ENCODE data around the gene PNMA1.
A peak's percentile ranks its signal among the peaks of the same experiment; 100 is the strongest.

Gene PNMA1, protein sequence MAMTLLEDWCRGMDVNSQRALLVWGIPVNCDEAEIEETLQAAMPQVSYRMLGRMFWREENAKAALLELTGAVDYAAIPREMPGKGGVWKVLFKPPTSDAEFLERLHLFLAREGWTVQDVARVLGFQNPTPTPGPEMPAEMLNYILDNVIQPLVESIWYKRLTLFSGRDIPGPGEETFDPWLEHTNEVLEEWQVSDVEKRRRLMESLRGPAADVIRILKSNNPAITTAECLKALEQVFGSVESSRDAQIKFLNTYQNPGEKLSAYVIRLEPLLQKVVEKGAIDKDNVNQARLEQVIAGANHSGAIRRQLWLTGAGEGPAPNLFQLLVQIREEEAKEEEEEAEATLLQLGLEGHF

GRCh38 chr14:73713803-73714655 lies at the start of gene PNMA1:
Gene PNMA1, minus strand, starts transcription at chr14:73714384. Its CDS starts 745 bp downstream, at chr14:73713639.
- peak; percentile 95 for DNase-seq

DNA sequence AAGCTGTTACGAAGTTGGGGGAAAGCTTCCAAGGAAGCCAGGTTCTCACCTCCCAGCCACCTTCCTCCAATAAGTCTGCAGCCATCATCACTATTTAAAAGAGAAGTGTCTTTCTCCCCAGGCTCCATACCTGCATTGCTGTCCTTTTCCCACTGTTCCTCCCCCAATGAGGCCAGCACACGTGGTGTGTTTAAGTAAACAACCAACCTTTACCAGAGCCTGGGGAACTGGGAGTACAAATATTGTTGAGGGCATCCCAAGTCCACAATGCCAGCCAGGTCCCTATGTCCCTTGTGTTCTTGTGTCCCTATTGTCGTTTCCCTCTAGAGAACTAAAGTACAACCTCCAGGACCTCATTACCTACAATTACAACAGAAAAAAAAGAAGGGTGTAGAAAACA lies 49.2 kb upstream of the PNMA1 start:
- DNase-seq = no peak

DNA sequence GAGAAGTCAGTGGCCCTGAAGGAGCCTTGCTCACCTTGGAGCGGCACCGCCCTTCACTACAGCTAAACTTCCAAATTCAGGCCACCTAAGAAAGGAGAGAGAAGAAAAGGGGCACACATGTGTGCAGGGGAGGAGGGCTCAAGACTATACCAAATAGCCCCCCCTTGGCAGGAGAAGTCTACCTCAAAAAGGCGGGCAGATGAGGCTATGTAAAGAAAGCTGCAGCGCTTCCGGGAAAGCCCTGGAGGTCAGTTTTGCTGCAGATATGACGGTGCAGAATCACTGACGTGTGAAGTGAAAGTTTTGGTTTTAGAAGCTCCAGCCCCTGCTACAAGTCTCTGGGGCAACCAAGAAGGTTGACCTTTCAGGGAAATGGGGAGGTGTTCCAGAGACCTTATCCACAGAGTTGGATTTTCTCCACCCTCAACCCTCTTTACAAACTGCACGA lies 48.2 kb upstream of the PNMA1 start:
- DNase-seq = peak; percentile 78

DNA sequence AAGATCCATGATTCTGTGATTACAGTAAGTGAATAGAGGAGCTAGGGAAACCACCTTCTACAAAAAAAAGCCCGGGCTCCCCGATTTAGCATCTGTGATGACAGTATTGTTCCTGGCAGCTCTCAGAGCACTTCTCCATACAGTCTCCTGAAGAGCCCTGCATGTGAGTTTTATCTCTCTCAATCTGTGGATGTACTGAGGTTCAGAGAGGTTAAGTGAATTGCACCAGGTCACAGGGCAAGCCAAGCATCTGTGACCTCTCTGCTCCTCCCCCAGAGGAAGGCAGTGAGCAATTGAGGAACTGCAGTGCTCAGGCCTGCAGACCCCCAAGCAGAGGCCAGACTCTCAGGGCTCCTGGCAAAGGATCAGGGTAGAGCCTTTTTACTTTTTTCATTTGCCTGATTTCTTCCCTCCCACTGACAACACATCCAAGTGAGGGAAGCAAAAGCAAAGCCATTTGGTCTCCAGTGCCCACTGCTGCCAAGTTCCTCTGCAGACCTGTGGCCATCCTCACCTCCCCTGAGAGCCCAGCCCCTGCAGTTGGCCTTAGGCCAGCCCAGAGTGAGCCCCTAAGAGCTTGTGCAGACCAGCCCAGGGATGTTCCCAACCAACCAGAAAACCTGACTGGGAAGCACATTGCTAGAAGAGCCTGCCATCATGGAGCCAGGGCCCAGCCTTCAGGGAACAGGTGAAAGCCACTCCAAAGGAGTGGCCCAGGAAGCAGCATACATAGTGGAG lies 47.6 kb upstream of the PNMA1 start:
- DNase-seq = no peak

GRCh38 chr14:73760598-73761586 lies 46.7 kb upstream of the PNMA1 start:
- DNase-seq = no peak

DNA sequence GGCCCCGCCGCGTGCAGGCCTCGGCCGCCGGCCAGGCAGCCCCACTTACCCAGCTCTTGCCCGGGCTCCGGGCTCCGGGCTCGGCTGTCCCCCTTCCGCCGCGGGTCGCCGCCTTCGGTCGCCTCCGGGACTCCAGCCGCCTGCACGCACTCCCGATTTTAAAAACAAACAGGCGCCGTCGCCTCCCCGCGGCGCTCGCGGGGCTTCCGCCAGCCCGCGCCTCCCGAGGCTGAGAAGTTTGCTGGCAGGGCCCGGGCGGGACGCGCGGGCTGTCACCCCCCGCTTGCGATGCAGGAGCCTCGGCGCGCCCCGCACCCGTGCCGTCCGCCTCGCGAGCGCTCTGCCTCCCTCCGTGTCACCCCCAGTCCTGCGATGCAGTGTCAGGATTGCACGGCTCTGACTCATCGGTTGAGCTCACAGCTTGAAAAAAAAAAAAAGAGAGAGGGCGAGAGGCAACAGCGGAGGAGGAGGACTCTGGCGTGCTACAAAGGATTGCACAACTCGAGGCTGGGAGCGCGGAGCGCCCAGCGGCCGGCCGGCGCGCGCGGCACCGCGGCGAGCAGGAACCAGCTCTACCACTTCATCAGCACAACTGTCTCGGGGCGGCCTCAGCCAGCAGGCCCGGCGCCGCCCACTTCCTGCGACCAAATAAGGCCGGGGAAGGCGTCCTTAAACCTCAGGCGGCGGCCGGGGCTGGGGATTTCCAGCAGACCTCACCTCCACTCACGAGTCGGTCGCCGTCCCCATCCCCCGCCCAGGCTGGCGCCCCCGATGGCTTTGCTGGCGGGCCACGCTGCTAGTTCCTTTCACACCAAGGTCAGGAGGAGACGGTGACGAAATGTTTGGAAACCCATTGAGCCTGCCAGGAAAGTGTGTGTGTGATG lies 45.8 kb upstream of the PNMA1 start:
- DNase-seq = peak; percentile 98

DNA sequence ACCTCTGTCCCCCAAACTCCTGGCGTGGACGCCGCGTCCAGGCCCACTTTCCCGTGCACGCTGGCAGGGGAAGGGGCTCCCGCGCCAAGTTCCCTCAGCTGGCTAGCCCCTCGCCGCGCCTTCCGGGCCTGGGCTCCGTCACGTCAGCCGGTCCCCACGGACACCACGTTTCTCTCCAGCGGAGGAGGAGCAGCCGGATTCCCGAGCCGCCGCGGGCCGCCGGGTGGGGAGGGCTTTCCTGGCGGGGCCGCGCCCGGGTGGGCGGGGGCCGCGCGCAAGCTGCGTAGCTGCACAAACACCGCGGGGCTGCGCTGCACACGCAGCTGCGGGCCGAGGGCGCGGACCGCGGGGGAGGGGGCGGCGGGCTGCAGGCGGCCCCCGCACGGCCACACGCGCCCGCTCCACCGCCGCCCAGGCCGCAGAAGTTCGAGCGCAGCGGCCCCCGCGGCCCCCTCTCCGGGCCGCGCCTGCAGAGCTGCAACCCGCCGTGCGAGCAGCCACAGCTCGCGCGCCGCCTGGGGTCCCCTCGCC lies 45.1 kb upstream of the PNMA1 start:
- peak; percentile 86 for DNase-seq

DNA sequence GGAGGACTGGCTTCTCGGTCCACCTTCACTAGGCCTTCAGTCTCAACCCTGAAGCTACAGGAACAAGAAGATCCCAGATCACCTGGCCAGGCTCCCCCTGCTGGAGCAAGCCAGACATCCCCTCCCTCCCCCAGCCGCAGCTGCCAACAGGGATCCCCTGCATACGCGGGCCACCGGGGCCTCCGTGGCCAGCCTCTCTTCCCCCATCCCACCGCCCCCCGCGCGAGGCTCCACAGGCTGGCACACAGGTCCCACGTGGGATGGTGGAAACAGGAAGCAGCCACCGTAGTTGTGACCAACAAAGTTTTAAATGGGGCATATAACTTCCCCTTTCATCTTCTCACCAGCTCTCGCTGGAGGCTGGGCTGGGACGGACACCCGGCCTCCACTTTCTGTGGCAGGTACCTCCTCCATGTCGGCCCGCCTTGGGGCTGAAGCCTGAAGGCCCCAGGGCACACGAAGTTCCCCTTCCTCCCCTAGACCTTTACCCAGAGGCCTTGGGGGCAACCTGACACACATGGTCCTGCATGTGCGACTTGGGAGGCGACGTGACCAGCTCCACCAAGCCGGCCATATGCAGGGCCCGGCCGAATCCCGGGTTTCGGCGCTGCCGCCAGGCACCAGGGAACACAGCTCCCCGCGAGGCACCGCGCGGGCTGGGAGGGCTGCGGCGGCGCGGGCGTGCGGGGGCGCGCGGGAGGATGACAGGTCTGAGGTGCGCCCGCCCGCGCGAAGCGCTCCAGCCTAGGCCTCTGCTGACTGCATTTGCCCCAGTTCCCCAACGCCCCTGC lies 44.4 kb upstream of the PNMA1 start:
- peak; percentile 91 for DNase-seq

DNA sequence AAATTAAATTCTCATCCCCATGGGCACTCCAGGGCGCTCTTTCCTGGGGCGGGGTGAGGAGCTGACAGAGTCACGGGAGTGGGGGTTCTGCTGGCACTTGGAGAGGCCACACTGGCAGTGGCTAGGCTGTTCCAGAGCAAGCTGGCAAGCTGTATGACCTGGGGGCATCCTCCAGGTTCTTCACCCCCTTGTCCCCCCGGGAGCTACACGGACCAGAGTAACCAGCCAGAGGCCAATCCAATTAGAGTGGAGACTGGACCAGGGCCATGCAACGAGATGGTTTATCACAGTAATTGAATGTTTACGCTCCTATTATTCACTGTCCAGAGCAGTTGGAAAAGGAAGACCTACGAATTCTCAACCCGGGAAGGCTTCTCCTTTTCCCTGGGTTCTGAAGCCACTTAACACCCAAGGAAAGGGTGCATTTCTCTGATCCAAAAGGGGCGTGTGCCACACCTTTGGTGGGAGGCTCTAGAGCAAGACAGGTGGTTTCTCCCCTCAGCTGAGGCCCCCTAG lies 43.8 kb upstream of the PNMA1 start:
- no peak for DNase-seq

GRCh38 chr14:73757381-73757780 lies 43.2 kb upstream of the PNMA1 start:
- no peak for DNase-seq

DNA sequence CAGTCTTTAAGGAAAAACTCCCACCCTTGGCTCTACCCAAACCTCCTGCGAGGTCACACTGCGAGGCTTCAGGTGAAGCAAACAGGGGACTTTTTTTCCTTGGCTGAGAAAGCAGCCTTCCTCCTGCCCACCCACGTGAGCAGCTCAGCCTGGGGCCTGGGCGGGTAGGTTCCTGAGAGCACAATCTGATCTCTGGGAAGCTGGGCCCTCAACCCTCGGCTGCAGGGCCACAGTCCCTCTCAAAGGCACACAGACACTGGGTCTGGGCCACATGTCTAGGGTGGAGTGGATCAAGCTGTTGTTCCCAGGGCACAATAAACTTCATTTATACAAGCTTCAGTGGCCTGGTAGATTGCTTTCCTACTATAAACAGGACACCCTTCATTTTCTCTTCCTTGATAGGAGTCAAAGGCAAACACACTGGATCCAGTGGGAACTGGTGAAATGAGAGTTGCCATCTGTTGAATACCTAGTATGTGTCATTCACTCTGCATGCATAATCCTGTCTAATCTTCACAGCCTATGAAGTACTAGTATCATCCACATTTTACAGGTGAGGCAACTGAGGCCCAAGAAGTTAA lies 41.3 kb upstream of the PNMA1 start:
- peak; percentile 77 for DNase-seq

- no peak for DNase-seq
Measured at GRCh38 chr14:73754911-73755360, 40.8 kb upstream of the PNMA1 start.

GRCh38 chr14:73753887-73754795 lies 40.0 kb upstream of the PNMA1 start:
- DNase-seq = peak; percentile 80

DNA sequence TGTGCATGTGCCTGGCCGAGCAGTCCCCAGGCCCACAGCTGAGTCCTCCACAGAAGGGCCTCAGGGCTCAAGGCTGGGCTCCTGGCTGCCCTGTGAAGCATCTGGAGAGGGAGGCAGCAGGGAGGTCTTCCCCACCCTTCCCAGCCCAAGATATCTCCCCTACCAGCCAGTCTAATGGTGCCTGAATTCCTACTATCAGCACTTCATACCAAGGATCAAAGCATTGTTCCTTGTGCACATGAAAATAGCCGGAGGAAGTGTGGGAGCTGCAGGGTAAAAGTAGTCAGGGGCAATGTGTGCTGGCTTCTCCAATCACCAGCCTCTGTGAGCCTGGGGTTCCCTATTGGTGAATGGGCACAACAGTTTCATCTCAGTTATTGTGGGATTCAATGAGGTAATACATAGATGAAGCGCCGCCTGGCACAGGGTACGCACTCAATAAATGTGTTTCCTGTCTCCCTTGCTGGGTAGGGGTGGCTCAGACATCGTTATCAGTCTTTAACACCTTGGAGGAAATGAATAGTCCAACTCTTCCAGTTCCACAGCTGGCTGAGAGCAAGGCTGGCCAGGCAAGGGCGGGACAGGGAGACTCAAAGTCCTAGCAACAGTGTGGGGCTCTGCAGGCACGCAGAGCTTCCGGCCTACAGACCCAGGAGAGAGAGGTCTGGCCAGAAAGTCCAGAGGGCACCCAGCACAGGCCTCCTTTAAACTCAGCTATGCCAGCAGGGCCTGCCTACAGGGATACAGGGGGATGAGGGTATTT lies 39.1 kb upstream of the PNMA1 start:
- peak; percentile 74 for DNase-seq

DNA sequence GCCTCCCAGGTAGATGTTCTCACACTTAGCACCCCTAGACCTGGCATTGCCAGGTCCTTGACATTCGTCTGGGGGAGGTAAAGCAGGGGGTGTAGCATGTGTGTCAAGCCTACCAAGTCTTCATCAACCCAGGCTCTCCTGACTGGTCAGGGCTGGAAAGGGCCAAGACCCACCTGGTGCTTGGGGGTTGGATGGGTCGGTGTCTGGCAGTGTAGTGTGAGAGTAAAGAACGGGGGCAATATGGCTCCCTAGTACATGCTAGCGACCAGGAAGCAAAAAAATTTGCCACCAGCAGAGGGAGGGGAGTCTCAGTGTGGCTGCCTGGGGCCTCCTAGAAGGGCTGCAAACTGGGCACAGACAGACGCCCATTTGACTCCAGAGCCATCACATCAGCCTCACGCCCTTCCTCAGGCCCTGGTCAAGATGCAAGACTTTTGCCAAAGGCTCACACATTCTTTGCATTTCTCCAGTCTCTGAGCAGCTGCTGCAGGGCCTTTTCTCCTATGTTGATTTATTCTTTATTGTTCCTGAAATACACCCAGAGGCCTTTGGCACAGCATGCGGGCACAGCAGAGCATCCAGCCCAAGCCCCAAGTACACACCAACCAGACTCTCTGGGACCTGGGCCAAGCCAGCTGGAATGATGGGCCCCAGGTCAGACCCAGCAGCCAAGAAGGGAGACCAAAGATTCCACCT lies 38.3 kb upstream of the PNMA1 start:
- peak; percentile 77 for DNase-seq

GRCh38 chr14:73751157-73751691 lies 37.0 kb upstream of the PNMA1 start:
- no peak for DNase-seq

Measured in activated effector memory CD4-positive, alpha-beta T cell treated with anti-CD3 and anti-CD28 coated beads, Interleukin-2, amount 50 U/mL, for 16 hours (primary cell).